GM12878 (cell line): ENCODE results near the gene IL16. TPM values are rescaled to one million over a fixed set of nuclear protein-coding genes. Genes with fewer than 3 reads are reported as not detected.

Experiments
- ATAC-seq: fragments of 200-7000 bp; cut with Tn5 transposase; 3 replicates; pipeline ENCODE4 v1.9.1; 2020; ENCODE audit warnings: mild to moderate bottlenecking, moderate library complexity
- BruUV-seq: library from RNA; stranded (reverse); fragments of 400-500 nt; replicated peaks from 2 replicates; lab custom pipeline; 2021; lab: Mats Ljungman, UMichigan
- CTCF ChIA-PET: fragments of 300-600 bp; sonication (Branson Sonifier 250); formaldehyde crosslinking; extraction: SDS; loops from one replicate; lab custom pipeline; 2021; ENCODE audit warnings: inconsistent platforms; lab: Yijun Ruan, JAX
- POLR2A ChIA-PET: fragments of 350-600 bp; formaldehyde crosslinking; extraction: SDS; loops from one replicate; lab custom pipeline; 2021; ENCODE audit warnings: inconsistent platforms; lab: Charles Lee
- RAD21 ChIA-PET: fragments of 300-600 bp; sonication (Branson Sonifier 250); formaldehyde crosslinking; loops from one replicate; lab custom pipeline; 2023; ENCODE audit warnings: antibody characterized with exemption; ENCODE audit not compliant: unreplicated experiment; lab: Charles Lee
- SMC1A ChIA-PET: fragments of 300-600 bp; sonication (Branson Sonifier 250); formaldehyde crosslinking; loops from one replicate; lab custom pipeline; 2023; ENCODE audit not compliant: unreplicated experiment, uncharacterized antibody; lab: Charles Lee
- DNase-seq: peaks from one replicate; pipeline ENCODE4 v3.0.0-alpha.2; 2011; ENCODE audit warnings: low read depth, low spot score
- FAIRE-seq: peaks from 3 replicates; lab custom pipeline; 2011; peaks lifted over from hg19 to GRCh38; lab: Jason Lieb, UNC
- H2AFZ ChIP-seq: 2 replicates; pipeline ENCODE4 v1.6.0; 2011; ENCODE audit warnings: low read depth, low read length, control low read depth; ENCODE audit not compliant: control insufficient read depth
- H3K27ac ChIP-seq: 2 replicates; pipeline ENCODE4 v1.5.1; 2011; ENCODE audit warnings: control low read depth; ENCODE audit not compliant: control insufficient read depth, insufficient read depth
- H3K27me3 ChIP-seq, 2 experiments: replicated peaks in 1 of 2; 2 replicates each; pipeline versions ENCODE4 v1.6.0 to v1.6.1; 2011; ENCODE audit warnings: low read length in 1 of 2; ENCODE audit not compliant: control insufficient read depth in 2 of 2, insufficient read depth in 2 of 2
- H3K36me3 ChIP-seq, 2 experiments: 2 replicates each; pipeline ENCODE4 v1.5.1; 2011; ENCODE audit warnings: low read length in 1 of 2; ENCODE audit not compliant: control insufficient read depth in 2 of 2, insufficient read depth in 2 of 2
- H3K4me1 ChIP-seq: 2 replicates; pipeline ENCODE4 v1.6.1; 2011; ENCODE audit warnings: mild to moderate bottlenecking, low read length, moderate library complexity, mixed read lengths; ENCODE audit not compliant: control insufficient read depth, insufficient read depth
- H3K4me2 ChIP-seq: 2 replicates; pipeline ENCODE4 v1.6.0; 2011; ENCODE audit warnings: control low read depth; ENCODE audit not compliant: control insufficient read depth, insufficient read depth
- H3K4me3 ChIP-seq: fragments of 200-600 bp; sonication (generic); 2 replicates; pipeline ENCODE4 v1.5.1; 2016
- H3K79me2 ChIP-seq: 2 replicates; pipeline ENCODE4 v1.6.0; 2011; ENCODE audit warnings: low read length; ENCODE audit not compliant: control insufficient read depth, insufficient read depth
- H3K9ac ChIP-seq: 2 replicates; pipeline ENCODE4 v1.8.0; 2011; ENCODE audit warnings: low read length, control low read depth, mixed read lengths; ENCODE audit not compliant: control insufficient read depth, insufficient read depth
- H3K9me3 ChIP-seq: replicated peaks from 3 replicates; pipeline ENCODE4 v1.5.1; 2011; ENCODE audit warnings: mild to moderate bottlenecking, low read length; ENCODE audit not compliant: control insufficient read depth, insufficient read depth
- H4K20me1 ChIP-seq: 2 replicates; pipeline ENCODE4 v1.6.0; 2011; ENCODE audit not compliant: control insufficient read depth, insufficient read depth
- CBFB ChIP-seq: IDR thresholded peaks from 2 replicates; pipeline ENCODE4 v1.6.1; 2016; ENCODE audit warnings: antibody characterized with exemption, low read depth
- CEBPB ChIP-seq, 2 experiments: fragments of 150-350 bp in 1 of 2; IDR thresholded peaks; 2 replicates each; pipeline ENCODE4 v1.6.1; 2012 to 2014; ENCODE audit warnings: low read depth in 2 of 2, low read length in 2 of 2, borderline replicate concordance in 1 of 2, inconsistent platforms in 1 of 2
- DPF2 ChIP-seq: fragments of 450-650 bp; IDR thresholded peaks from 2 replicates; pipeline ENCODE4 v1.6.1; 2017; ENCODE audit warnings: mild to moderate bottlenecking
- HDAC2 ChIP-seq: fragments of 200-600 bp; sonication (generic); IDR thresholded peaks from 2 replicates; pipeline ENCODE4 v1.6.1; 2017
- HSF1 ChIP-seq: fragments of 150-350 bp; IDR thresholded peaks from 2 replicates; pipeline ENCODE4 v1.6.1; 2014; ENCODE audit warnings: mild to moderate bottlenecking, low read depth, low read length
- KAT2A ChIP-seq: conservative IDR thresholded peaks from 2 replicates; pipeline ENCODE4 v1.6.1; 2011; ENCODE audit warnings: low read depth, low read length; ENCODE audit not compliant: control insufficient read depth
- NR2C1 ChIP-seq: fragments of 450-650 bp; IDR thresholded peaks from 2 replicates; pipeline ENCODE4 v1.6.1; 2017; ENCODE audit warnings: antibody characterized with exemption, mild to moderate bottlenecking, moderate library complexity
- RUNX3 ChIP-seq: IDR thresholded peaks from 2 replicates; pipeline ENCODE4 v1.6.1; 2012; ENCODE audit warnings: low read length, inconsistent platforms
- SIN3A ChIP-seq: IDR thresholded peaks from 2 replicates; pipeline ENCODE4 v1.6.1; 2012; ENCODE audit warnings: low read depth, low read length, improper control_type of control experiment
- SIX5 ChIP-seq: IDR thresholded peaks from 2 replicates; pipeline ENCODE4 v1.6.1; 2011; ENCODE audit warnings: mild to moderate bottlenecking, low read depth, low read length, moderate library complexity; ENCODE audit not compliant: severe bottlenecking
- SMARCA5 ChIP-seq: fragments of 450-650 bp; IDR thresholded peaks from 2 replicates; pipeline ENCODE4 v1.6.1; 2017; ENCODE audit warnings: mild to moderate bottlenecking
- SRF ChIP-seq, 2 experiments: IDR thresholded peaks; 2 replicates each; pipeline ENCODE4 v1.6.1; 2011; ENCODE audit warnings: low read depth in 2 of 2, low read length in 2 of 2, mild to moderate bottlenecking in 1 of 2, moderate library complexity in 1 of 2
- USF2 ChIP-seq: IDR thresholded peaks from 2 replicates; pipeline ENCODE4 v1.6.1; 2011; ENCODE audit warnings: low read depth, low read length, improper control_type of control experiment, borderline replicate concordance
- ZNF622 ChIP-seq: fragments of 450-650 bp; IDR thresholded peaks from 2 replicates; pipeline ENCODE4 v1.6.1; 2017; ENCODE audit warnings: mild to moderate bottlenecking, inconsistent platforms
- WGBS: methylation state at CpG from one replicate; pipeline ENCODE4 v1.1.6; 2016; ENCODE audit warnings: low lambda C conversion rate; ENCODE audit not compliant: insufficient replicate concordance, insufficient coverage; ENCODE audit errors: missing lambda C conversion rate; 5-methylcytosine and 5-hydroxymethylcytosine counted together
- in situ Hi-C: fragments of 300-500 bp; cut with MboI; formaldehyde crosslinking; loops from 9 replicates; pipeline ENCODE4 v1.14.3; 2018; ENCODE audit warnings: mixed read lengths
- intact Hi-C: fragments of 100-400 bp; cut with micrococcal nuclease; formaldehyde crosslinking; loops from one replicate; pipeline ENCODE4 v1.14.2; 2022; ENCODE audit not compliant: unreplicated experiment
- polyA plus RNA-seq, 11 experiments: library from polyadenylated mRNA; depleted of rRNA in 4 of 11; unstranded in 6 of 11; stranded (reverse) in 5 of 11; fragments of >200 nt; fragmentation: Nextera tagmentation in 4 of 11; fragmentation: Illumina TruSeq in 1 of 11; extraction: Ambion mirVana in 4 of 11; extraction: Trizol in 1 of 11; gene quantifications; 1 replicate in 1 of 11; 2 replicates in 10 of 11; pipeline versions ENCODE4 v1.2.1 to v1.2.3, GENCODE V29; 2011 to 2016; ENCODE audit warnings: inconsistent platforms in 2 of 11, missing spikeins in 2 of 11, low read depth in 1 of 11
- total RNA-seq, 4 experiments: library from RNA; depleted of rRNA in 3 of 4; stranded (reverse); fragments of >200 nt in 3 of 4; fragmentation: Illumina TruSeq in 1 of 4; extraction: Trizol in 1 of 4; gene quantifications; 2 replicates each; pipeline versions ENCODE4 v1.2.1 to v1.2.3, GENCODE V29; 2013 to 2021

Gene IL16
- total and polyA plus RNA-seq, 10 of the 15 experiments (the other 5 are each of a cell fraction or from before 2014, with no cell fraction given) = 21.7 to 206 (median 44.5) TPM

- TF ChIP-seq HSF1 (no peak), RUNX3 (no peak), ZNF622 (no peak), HDAC2 (no peak), USF2 (no peak), CBFB (no peak)
These were observed 564 bp downstream of the IL16 start (continued) for GRCh38 chr15:81197255-81197630.

DNA sequence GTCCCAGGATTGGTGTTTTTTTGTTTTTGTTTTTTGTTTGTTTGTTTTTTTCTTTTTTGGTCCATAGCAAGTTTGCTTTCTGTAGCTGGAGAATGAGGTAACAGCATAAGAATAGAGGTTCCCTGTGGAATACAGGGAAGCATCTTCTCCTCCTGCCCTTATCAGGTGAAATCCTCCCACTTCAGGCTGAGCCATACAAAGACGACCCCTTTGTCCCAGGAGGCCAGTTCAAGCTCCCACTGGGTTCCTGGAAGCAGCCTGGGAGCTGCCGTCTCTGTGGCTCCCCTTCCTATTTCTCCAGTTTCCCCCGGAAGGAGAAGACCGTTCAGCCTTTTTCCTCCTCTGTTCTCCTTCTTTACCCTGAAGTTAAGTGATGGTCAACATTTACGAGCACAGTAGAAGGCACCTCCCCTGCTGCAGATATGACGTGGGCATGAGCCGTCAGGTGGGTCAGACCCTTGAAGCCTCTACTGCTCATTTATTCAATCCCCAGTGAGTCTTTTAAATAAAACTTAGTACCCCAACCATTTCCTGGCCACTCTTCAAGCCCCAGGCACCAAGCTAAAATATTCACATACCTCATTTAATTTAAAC, 1.1 kb downstream of the IL16 start:
- Histone ChIP-seq H3K9me3 (no peaks in the 10 kb centered on the region), H3K27ac (no peak overlapping the region), H3K27me3 (no peaks in the 10 kb centered on the region), H3K9ac (no peak overlapping the region), H3K4me1 (no peaks in the 10 kb centered on the region), H3K4me3 (no peak overlapping the region), H2AFZ (no peak overlapping the region), H3K4me2 (no peak overlapping the region), H4K20me1 (no peaks in the 10 kb centered on the region), H3K36me3 (no peaks in the 10 kb centered on the region), H3K79me2 (no peaks in the 10 kb centered on the region)
- ChIA-PET SMC1A (no interaction called here), POLR2A (no interaction called here), RAD21 (no interaction called here), CTCF (no interaction called here)
- no peak for ATAC-seq
- FAIRE-seq = no peak
- in situ Hi-C loops = no loop called here
- TF ChIP-seq SRF (IDR thresholded peaks at IDR 0.05; ENCODE audit: low read depth in 2 of 2, low read length in 2 of 2) (no peak), RUNX3 (no peak), HSF1 (no peak), SIN3A (no peak), KAT2A (no peak), CEBPB (IDR thresholded peaks at IDR 0.05; ENCODE audit: borderline replicate concordance in 1 of 2, low read depth in 2 of 2, low read length in 2 of 2) (no peak), SIX5 (no peak), NR2C1 (no peak), DPF2 (no peak), SMARCA5 (no peak)
- BruUV-seq = no TSS peak
- intact Hi-C loops = no loop called here
- DNase-seq = no peak
- WGBS = 38% methylated on average over 7 of the region's 7 CpGs
